GM23338 (cell line): ENCODE data around the gene CDC6. TPM values are rescaled to one million over a fixed set of nuclear protein-coding genes. Genes with fewer than 3 reads are reported as not detected.

ENCODE experiments used
- ATAC-seq: fragments of 200-7000 bp; cut with Tn5 transposase; 3 replicates; pipeline ENCODE4 v1.9.1; 2020
- DNase-seq: peaks from one replicate; pipeline ENCODE4 v3.0.0-alpha.2; 2015; ENCODE audit warnings: low spot score
- H2AFZ ChIP-seq: fragments of 200-600 bp; sonication (generic); 2 replicates; pipeline ENCODE4 v1.8.0; 2016; ENCODE audit warnings: antibody characterized with exemption, mild to moderate bottlenecking, moderate library complexity
- H3F3A ChIP-seq: fragments of 200-600 bp; sonication (generic); replicated peaks from 2 replicates; pipeline ENCODE4 v1.8.0; 2017; ENCODE audit warnings: antibody characterized with exemption, mixed run types, low read depth
- H3K27ac ChIP-seq: fragments of 200-600 bp; sonication (generic); 2 replicates; pipeline ENCODE4 v1.6.1; 2016; ENCODE audit warnings: low read depth
- H3K27me3 ChIP-seq: fragments of 200-600 bp; sonication (generic); 2 replicates; pipeline ENCODE4 v1.8.0; 2016; ENCODE audit warnings: mild to moderate bottlenecking, mixed run types, moderate library complexity; ENCODE audit not compliant: insufficient read depth
- H3K36me3 ChIP-seq: fragments of 200-600 bp; sonication (generic); 2 replicates; pipeline ENCODE4 v1.8.0; 2016; ENCODE audit warnings: mild to moderate bottlenecking; ENCODE audit not compliant: insufficient read depth
- H3K4me1 ChIP-seq: fragments of 200-600 bp; sonication (generic); 2 replicates; pipeline ENCODE4 v1.8.0; 2016; ENCODE audit warnings: mild to moderate bottlenecking, moderate library complexity; ENCODE audit not compliant: insufficient read depth
- H3K4me2 ChIP-seq: fragments of 200-600 bp; sonication (generic); 2 replicates; pipeline ENCODE4 v1.7.1; 2017; ENCODE audit warnings: mixed run types
- H3K4me3 ChIP-seq: fragments of 200-600 bp; sonication (generic); 2 replicates; pipeline ENCODE4 v1.6.1; 2016; ENCODE audit warnings: mixed run types
- H3K79me2 ChIP-seq: fragments of 200-600 bp; sonication (generic); replicated peaks from 2 replicates; pipeline ENCODE4 v1.8.0; 2017; ENCODE audit warnings: mild to moderate bottlenecking; ENCODE audit not compliant: insufficient read depth
- H3K9me2 ChIP-seq: fragments of 200-600 bp; sonication (generic); 2 replicates; pipeline ENCODE4 v1.8.0; 2017; ENCODE audit not compliant: insufficient read depth
- H4K20me1 ChIP-seq: fragments of 200-600 bp; sonication (generic); replicated peaks from 2 replicates; pipeline ENCODE4 v1.8.0; 2017; ENCODE audit warnings: mild to moderate bottlenecking; ENCODE audit not compliant: insufficient read depth
- H3K27ac Mint-ChIP-seq: 2 replicates; pipeline ENCODE4 v1.8.0; 2020; ENCODE audit warnings: inconsistent platforms, mild to moderate bottlenecking, moderate library complexity, mixed read lengths
- H3K27me3 Mint-ChIP-seq: 3 replicates; pipeline ENCODE4 v1.8.0; 2022; ENCODE audit warnings: low read depth, mild to moderate bottlenecking, moderate library complexity, mixed read lengths, inconsistent platforms; ENCODE audit not compliant: insufficient read depth, poor library complexity
- H3K36me3 Mint-ChIP-seq: 3 replicates; pipeline ENCODE4 v1.8.0; 2021; ENCODE audit warnings: low read depth, mild to moderate bottlenecking, inconsistent platforms, moderate library complexity, mixed read lengths
- H3K4me1 Mint-ChIP-seq: 3 replicates; pipeline ENCODE4 v1.8.0; 2020; ENCODE audit warnings: mild to moderate bottlenecking, inconsistent platforms, mixed read lengths
- H3K4me3 Mint-ChIP-seq: 3 replicates; pipeline ENCODE4 v1.8.0; 2021; ENCODE audit warnings: moderate library complexity, mild to moderate bottlenecking, inconsistent platforms, mixed read lengths
- H3K9me3 Mint-ChIP-seq: 3 replicates; pipeline ENCODE4 v1.8.0; 2020; ENCODE audit warnings: moderate library complexity, mild to moderate bottlenecking, inconsistent platforms, mixed read lengths
- CREB1 ChIP-seq: fragments of 250-450 bp; sonication (Bioruptor Pico); IDR thresholded peaks from 2 replicates; pipeline ENCODE4 v1.5.0; 2020; ENCODE audit warnings: low read depth, mild to moderate bottlenecking, moderate library complexity
- CTCF ChIP-seq, 2 experiments: fragments of 200-600 bp in 1 of 2; sonication (generic) in 1 of 2; conservative IDR thresholded peaks; 2 replicates each; pipeline versions ENCODE4 v1.5.1 to v1.6.1; 2016 to 2017; ENCODE audit warnings: antibody characterized with exemption in 2 of 2, low read depth in 2 of 2, mild to moderate bottlenecking in 2 of 2, moderate library complexity in 1 of 2
- ETS1 ChIP-seq: IDR thresholded peaks from 2 replicates; pipeline ENCODE4 v1.6.1; 2016; ENCODE audit warnings: antibody characterized with exemption
- EZH2 ChIP-seq: fragments of 200-600 bp; sonication (generic); IDR thresholded peaks from one replicate; pipeline ENCODE4 v1.8.0; 2017; ENCODE audit warnings: antibody characterized with exemption, mild to moderate bottlenecking, low read depth; ENCODE audit not compliant: unreplicated experiment
- EZH2phosphoT487 ChIP-seq: fragments of 200-600 bp; sonication (generic); IDR thresholded peaks from one replicate; pipeline ENCODE4 v1.8.1; 2018; ENCODE audit warnings: antibody characterized with exemption; ENCODE audit not compliant: unreplicated experiment
- JUNB ChIP-seq: IDR thresholded peaks from one replicate; pipeline ENCODE4 v1.6.1; 2016; ENCODE audit warnings: antibody characterized with exemption; ENCODE audit not compliant: unreplicated experiment
- NANOG ChIP-seq: IDR thresholded peaks from 2 replicates; pipeline ENCODE4 v1.6.1; 2016; ENCODE audit warnings: antibody characterized with exemption, borderline replicate concordance
- POLR2AphosphoS5 ChIP-seq: IDR thresholded peaks from 2 replicates; pipeline ENCODE4 v1.6.1; 2016; ENCODE audit warnings: antibody characterized with exemption, low read depth
- REST ChIP-seq: IDR thresholded peaks from one replicate; pipeline ENCODE4 v1.6.1; 2018; ENCODE audit warnings: antibody characterized with exemption; ENCODE audit not compliant: unreplicated experiment
- STAT1 ChIP-seq: IDR thresholded peaks from one replicate; pipeline ENCODE4 v1.6.1; 2016; ENCODE audit warnings: antibody characterized with exemption; ENCODE audit not compliant: unreplicated experiment
- ZNF114 ChIP-seq: fragments of 250-450 bp; sonication (Bioruptor Pico); IDR thresholded peaks from 2 replicates; pipeline ENCODE4 v1.5.0; 2020; ENCODE audit warnings: mild to moderate bottlenecking, moderate library complexity
- ZNF331 ChIP-seq: fragments of 250-450 bp; sonication (Bioruptor Pico); IDR thresholded peaks from 2 replicates; pipeline ENCODE4 v1.5.0; 2020; ENCODE audit warnings: low read depth, mild to moderate bottlenecking, moderate library complexity
- polyA plus RNA-seq: library from polyadenylated mRNA; unstranded; fragments of >200 nt; fragmentation: Nextera tagmentation; extraction: Ambion mirVana; gene quantifications from 2 replicates; pipeline ENCODE4 v1.2.1, GENCODE V29; 2016
- total RNA-seq: library from RNA; depleted of rRNA; stranded (reverse); fragments of >200 nt; shearing (Covaris generic); gene quantifications from 2 replicates; pipeline ENCODE4 v1.2.3, GENCODE V29; 2014

CDC6 gene
- total and polyA plus RNA-seq, 2 experiments from 2014 or later: 46.2 to 79.9 TPM

- TF ChIP-seq CTCF (conservative IDR thresholded peaks at IDR 0.05; ENCODE audit: low read depth in 2 of 2): no peak
Measured at GRCh38 chr17:40306395-40306794, 18.7 kb downstream of the CDC6 start (continued).

GRCh38 chr17:40307001-40307730 is 19.5 kb downstream of the CDC6 start:
- H3K4me3 Mint-ChIP-seq: no peak overlapping the region
- peaks cover 24% of the 10 kb centered on the region for H3K36me3 Mint-ChIP-seq
- H3K79me2 ChIP-seq: no peaks in the 10 kb centered on the region
- DNase-seq: peak; percentile 70
- peaks cover 12% of the 10 kb centered on the region for H3K27me3 Mint-ChIP-seq
- H3K4me1 ChIP-seq: peaks cover 45% of the 10 kb centered on the region
- H3F3A ChIP-seq: peaks cover 36% of the 10 kb centered on the region
- H3K27ac ChIP-seq: peak overlapping the region; percentile 47; the same call in 1 of the 2 replicates
- ATAC-seq: peak; percentile 34
- H3K27ac Mint-ChIP-seq: no peak overlapping the region
- peaks cover 3% of the 10 kb centered on the region; the same call in 1 of the 2 replicates for H3K36me3 ChIP-seq
- H3K4me2 ChIP-seq: peak overlapping the region; percentile 91
- H3K4me3 ChIP-seq: peak overlapping the region; percentile 38
- peaks cover 10% of the 10 kb centered on the region; the same call in 1 of the 2 replicates for H3K27me3 ChIP-seq
- no peaks in the 10 kb centered on the region for H3K9me3 Mint-ChIP-seq
- peaks cover 39% of the 10 kb centered on the region for H3K4me1 Mint-ChIP-seq
- TF ChIP-seq CTCF (conservative IDR thresholded peaks at IDR 0.05; ENCODE audit: low read depth in 2 of 2): no peak
- no peak for TF ChIP-seq CREB1 (CRISPR knock-in tag)
- peak; percentile 23; the same call in 1 of the 2 replicates for TF ChIP-seq POLR2AphosphoS5
- no peak overlapping the region for H2AFZ ChIP-seq
- H4K20me1 ChIP-seq: peaks cover 22% of the 10 kb centered on the region
- no peaks in the 10 kb centered on the region for H3K9me2 ChIP-seq

- H2AFZ ChIP-seq: no peak overlapping the region
- no peaks in the 10 kb centered on the region for H3K79me2 ChIP-seq
- no peaks in the 10 kb centered on the region for H3K9me2 ChIP-seq
- peaks cover 10% of the 10 kb centered on the region; the same call in 1 of the 2 replicates for H3K27me3 ChIP-seq
- peaks cover 1% of the 10 kb centered on the region; the same call in 1 of the 2 replicates for H3K36me3 ChIP-seq
- H3K36me3 Mint-ChIP-seq: peaks cover 18% of the 10 kb centered on the region
- H3K4me2 ChIP-seq: peak overlapping the region; percentile 91
- no peak overlapping the region for H3K4me3 Mint-ChIP-seq
- H3K27me3 Mint-ChIP-seq: peaks cover 14% of the 10 kb centered on the region
- H3K27ac Mint-ChIP-seq: no peak overlapping the region
- peaks cover 45% of the 10 kb centered on the region for H3K4me1 ChIP-seq
- H3K4me3 ChIP-seq: peak overlapping the region; percentile 38
- H3K4me1 Mint-ChIP-seq: peaks cover 43% of the 10 kb centered on the region
- H3K27ac ChIP-seq: no peak overlapping the region
- peaks cover 22% of the 10 kb centered on the region for H4K20me1 ChIP-seq
- ATAC-seq (no peak), DNase-seq (no peak)
- H3K9me3 Mint-ChIP-seq: no peaks in the 10 kb centered on the region
- H3F3A ChIP-seq: peaks cover 33% of the 10 kb centered on the region
- no peak for TF ChIP-seq JUNB
- no peak for TF ChIP-seq CREB1 (CRISPR knock-in tag)
- TF ChIP-seq REST: no peak
- TF ChIP-seq STAT1: no peak
- no peak for TF ChIP-seq EZH2phosphoT487
- no peak for TF ChIP-seq ETS1
- TF ChIP-seq ZNF114 (CRISPR knock-in tag): no peak
- no peak for TF ChIP-seq NANOG
- no peak for TF ChIP-seq POLR2AphosphoS5
- TF ChIP-seq EZH2: no peak
- TF ChIP-seq ZNF331 (CRISPR knock-in tag): no peak
Measured at GRCh38 chr17:40307740-40308239, 20.1 kb downstream of the CDC6 start.
